Body of pancreas (tissue), 4 donors: Measurements from ENCODE around the gene INO80C. TPM values are rescaled to one million over a fixed set of nuclear protein-coding genes. Genes with fewer than 3 reads are reported as not detected.
"Not testable (repeated sequence)": the region's sequence is repeated elsewhere in the genome, so short reads cannot be mapped to it uniquely, and the experiment has no call there.

ENCODE experiments used
- ATAC-seq: fragments of 150-250 bp; one replicate; pipeline ENCODE4 v1.9.1; 2016
- DNase-seq, 4 donors: peaks; one replicate each; pipeline ENCODE4 v3.0.0-alpha.2; 2019
- H3K27ac ChIP-seq, 4 donors: fragments of 200-600 bp; sonication (generic); 1 replicate in 3 of 4; 2 replicates in 1 of 4; pipeline versions ENCODE4 v1.5.1 to v1.6.1; 2016 to 2019; ENCODE audit warnings: mild to moderate bottlenecking in 1 of 4, mixed read lengths in 1 of 4, moderate library complexity in 1 of 4
- H3K27me3 ChIP-seq, 2 donors: fragments of 200-600 bp; sonication (generic); one replicate each; pipeline ENCODE4 v1.6.0; 2016; ENCODE audit warnings: mild to moderate bottlenecking in 1 of 2
- H3K36me3 ChIP-seq, 2 donors: fragments of 200-600 bp; sonication (generic); replicated peaks in 1 of 2; 2 replicates each; pipeline ENCODE4 v1.5.1; 2016; ENCODE audit warnings: low read depth in 2 of 2; ENCODE audit not compliant: insufficient read depth in 1 of 2
- H3K4me1 ChIP-seq: fragments of 200-600 bp; sonication (generic); one replicate; pipeline ENCODE4 v1.6.0; 2016
- H3K4me3 ChIP-seq, 2 donors: fragments of 200-600 bp; sonication (generic); 1 replicate in 1 of 2; 2 replicates in 1 of 2; pipeline ENCODE4 v1.5.1; 2016 to 2019
- H3K9me3 ChIP-seq, 3 donors: fragments of 200-600 bp; sonication (generic); 1 replicate in 2 of 3; 2 replicates in 1 of 3; pipeline ENCODE4 v1.5.1; 2016
- POLR2A ChIP-seq, 3 donors: fragments of 450-650 bp; IDR thresholded peaks; one replicate each; pipeline ENCODE4 v1.6.1; 2016; ENCODE audit warnings: antibody characterized with exemption in 3 of 3, mild to moderate bottlenecking in 2 of 3
- WGBS, 2 donors: methylation state at CpG; one replicate each; pipeline ENCODE4 v1.1.5; 2017; 5-methylcytosine and 5-hydroxymethylcytosine counted together
- intact Hi-C: fragments of 100-400 bp; cut with DNase I; formaldehyde crosslinking; loops from one replicate; pipeline ENCODE4 v1.15.1; 2023
- total RNA-seq, 2 donors: library from RNA; depleted of rRNA; stranded (reverse); fragments of >200 nt; gene quantifications; one replicate each; pipeline ENCODE4 v1.1.0, GENCODE V29; 2016
- TF ChIP-seq, protein P1 (sequence below), 7 experiments: fragments of 450-650 bp in 4 of 7; fragments of 200-600 bp in 3 of 7; sonication (generic) in 3 of 7; IDR thresholded peaks; one replicate each; pipeline ENCODE4 v1.5.1; 2016 to 2019; ENCODE audit warnings: antibody characterized with exemption in 7 of 7

The INO80C gene
- total RNA-seq, 2 donors from 2014 or later, result 1.6 to 10.4 TPM

DNA sequence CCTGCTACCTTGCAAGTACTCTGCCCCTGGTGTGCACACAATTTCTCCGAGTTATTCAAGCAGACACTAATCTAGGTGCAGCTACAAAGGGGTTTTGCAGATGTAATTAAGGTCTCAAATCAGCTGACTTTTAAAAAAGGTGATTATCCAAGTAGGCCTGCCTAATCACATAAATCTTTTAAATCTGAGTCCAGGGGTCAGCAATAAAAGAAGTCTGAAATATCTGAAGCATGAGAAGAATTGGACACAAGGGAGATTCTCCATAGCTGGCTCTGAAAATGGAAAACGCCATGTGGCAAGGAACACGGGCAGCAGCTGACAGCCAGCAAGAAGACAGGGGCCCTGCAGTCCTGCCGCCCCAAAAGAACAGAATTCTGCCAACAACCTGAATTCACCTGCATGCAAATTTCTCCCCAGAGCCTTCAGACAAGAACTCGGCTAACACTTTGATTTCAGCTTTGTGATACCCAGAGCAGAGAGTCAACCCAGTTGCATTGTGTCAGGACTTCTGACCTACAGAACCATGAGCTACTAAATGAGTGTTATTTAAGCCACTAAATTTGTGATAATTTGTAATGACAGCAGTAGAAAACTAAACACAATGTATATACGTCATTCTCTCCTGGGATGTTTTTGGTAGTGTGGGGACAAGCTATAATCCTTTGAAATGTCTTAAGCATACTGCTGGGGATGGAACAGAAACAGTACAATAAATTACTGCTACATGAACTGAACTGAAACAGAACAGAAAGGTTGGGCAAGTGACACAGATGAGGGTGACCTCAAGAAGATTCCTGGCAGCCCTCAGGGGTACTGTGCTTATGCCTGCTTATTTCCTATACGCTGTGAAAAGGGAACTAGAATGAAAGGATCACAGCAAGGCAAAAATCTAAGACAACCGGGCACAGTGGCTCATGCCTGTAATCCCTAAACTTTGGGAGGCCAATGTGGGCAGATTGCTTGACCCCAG is 3.2 kb downstream of the INO80C start:
- DNase-seq (no peak), ATAC-seq (no peak)
- H3K9me3 ChIP-seq, result no peaks in the 10 kb centered on the region
- peaks cover 21% of the 10 kb centered on the region for H3K4me1 ChIP-seq
- intact Hi-C loops, result no loop called here
- no peaks in the 10 kb centered on the region for H3K27me3 ChIP-seq
- H3K36me3 ChIP-seq, result no peaks in the 10 kb centered on the region
- 74 to 86% methylated on average over 7 to 8 of the region's 8 CpGs for WGBS, 2 donors
- no peak overlapping the region for H3K27ac ChIP-seq
- H3K4me3 ChIP-seq, result no peak overlapping the region
- TF ChIP-seq, protein P1, sequence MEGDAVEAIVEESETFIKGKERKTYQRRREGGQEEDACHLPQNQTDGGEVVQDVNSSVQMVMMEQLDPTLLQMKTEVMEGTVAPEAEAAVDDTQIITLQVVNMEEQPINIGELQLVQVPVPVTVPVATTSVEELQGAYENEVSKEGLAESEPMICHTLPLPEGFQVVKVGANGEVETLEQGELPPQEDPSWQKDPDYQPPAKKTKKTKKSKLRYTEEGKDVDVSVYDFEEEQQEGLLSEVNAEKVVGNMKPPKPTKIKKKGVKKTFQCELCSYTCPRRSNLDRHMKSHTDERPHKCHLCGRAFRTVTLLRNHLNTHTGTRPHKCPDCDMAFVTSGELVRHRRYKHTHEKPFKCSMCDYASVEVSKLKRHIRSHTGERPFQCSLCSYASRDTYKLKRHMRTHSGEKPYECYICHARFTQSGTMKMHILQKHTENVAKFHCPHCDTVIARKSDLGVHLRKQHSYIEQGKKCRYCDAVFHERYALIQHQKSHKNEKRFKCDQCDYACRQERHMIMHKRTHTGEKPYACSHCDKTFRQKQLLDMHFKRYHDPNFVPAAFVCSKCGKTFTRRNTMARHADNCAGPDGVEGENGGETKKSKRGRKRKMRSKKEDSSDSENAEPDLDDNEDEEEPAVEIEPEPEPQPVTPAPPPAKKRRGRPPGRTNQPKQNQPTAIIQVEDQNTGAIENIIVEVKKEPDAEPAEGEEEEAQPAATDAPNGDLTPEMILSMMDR (IDR thresholded peaks at IDR 0.05), result no peak
- no peak for TF ChIP-seq POLR2A (IDR thresholded peaks at IDR 0.05)

DNA sequence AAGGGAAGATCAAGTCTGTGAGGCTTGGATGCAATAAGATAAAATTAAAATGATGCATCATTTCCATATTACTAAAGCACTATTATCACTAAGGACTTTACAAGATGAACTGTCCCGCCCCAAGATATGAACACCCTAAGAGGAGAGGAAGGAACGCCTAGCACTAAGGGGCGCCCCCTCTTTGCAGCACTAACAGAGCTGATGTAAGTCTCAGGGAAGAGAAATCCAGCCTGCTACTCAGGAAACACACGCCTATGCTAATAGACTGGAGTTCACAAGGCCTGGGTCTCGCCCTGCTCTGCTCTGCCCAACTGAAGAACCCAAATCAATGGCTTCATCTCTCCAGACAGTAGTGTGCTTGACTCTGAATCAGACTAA is 6.1 kb downstream of the INO80C start:
- H3K4me1 ChIP-seq, result peaks cover 11% of the 10 kb centered on the region
- H3K36me3 ChIP-seq, result no peaks in the 10 kb centered on the region
- H3K27ac ChIP-seq, result no peak overlapping the region
- ATAC-seq, result no peak
- H3K27me3 ChIP-seq, result no peaks in the 10 kb centered on the region
- H3K4me3 ChIP-seq, result no peak overlapping the region
- no peak for DNase-seq
- TF ChIP-seq, protein P1 (IDR thresholded peaks at IDR 0.05), result no peak
- no peak for TF ChIP-seq POLR2A (IDR thresholded peaks at IDR 0.05)
- intact Hi-C loops, result no loop called here
- no peaks in the 10 kb centered on the region for H3K9me3 ChIP-seq
- WGBS, 2 donors, result 76 to 89% methylated on average over 5 of the region's 5 CpGs

DNA sequence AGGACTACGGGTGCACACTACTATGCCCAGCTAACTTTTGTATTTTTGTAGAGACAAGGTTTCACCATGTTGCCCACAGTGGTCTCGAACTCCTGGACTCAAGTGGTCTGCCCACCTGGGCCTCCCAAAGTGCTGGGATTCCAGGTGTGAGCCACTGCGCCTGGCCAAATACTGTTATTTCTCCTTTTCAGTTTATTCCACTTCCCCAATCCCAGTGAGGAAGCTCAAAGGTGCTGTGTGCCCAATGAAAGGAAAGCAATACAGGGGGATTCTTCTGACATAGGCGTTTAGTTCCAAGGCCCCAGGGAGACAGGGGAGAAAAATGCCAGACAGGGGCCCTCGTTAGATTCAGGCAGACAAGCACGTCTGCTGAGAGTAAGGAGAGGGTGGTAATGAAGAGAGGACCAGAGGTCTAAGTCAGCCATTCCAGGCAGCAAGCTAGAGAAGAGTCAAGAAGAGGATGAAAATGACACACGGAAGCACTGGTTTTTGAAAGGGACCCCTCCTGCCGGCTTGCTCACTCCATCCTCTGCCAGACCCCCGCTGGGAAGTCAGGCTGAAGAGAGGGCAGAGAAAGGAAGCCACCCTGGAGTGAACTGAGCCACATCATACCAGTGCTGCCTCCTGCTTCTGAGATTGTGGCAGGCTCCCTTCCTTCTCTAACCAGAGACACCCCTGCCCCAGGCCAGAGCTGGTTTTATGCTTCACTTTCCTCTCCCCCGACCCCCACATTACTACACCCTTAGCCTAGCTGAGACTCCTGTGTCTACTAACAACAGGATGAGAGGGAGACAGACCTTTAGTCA is 6.7 kb downstream of the INO80C start:
- Histone ChIP-seq H3K4me3 (no peak overlapping the region), H3K27me3 (no peaks in the 10 kb centered on the region), H3K9me3 (no peaks in the 10 kb centered on the region), H3K4me1 (peaks cover 6% of the 10 kb centered on the region), H3K36me3 (no peaks in the 10 kb centered on the region), H3K27ac (no peak overlapping the region)
- ATAC-seq, result no peak
- intact Hi-C loops, result no loop called here
- DNase-seq, result no peak
- TF ChIP-seq POLR2A (IDR thresholded peaks at IDR 0.05), result no peak
- TF ChIP-seq, protein P1 (IDR thresholded peaks at IDR 0.05), result no peak
- WGBS, 2 donors, result 61 to 71% methylated on average over 10 of the region's 10 CpGs

DNA sequence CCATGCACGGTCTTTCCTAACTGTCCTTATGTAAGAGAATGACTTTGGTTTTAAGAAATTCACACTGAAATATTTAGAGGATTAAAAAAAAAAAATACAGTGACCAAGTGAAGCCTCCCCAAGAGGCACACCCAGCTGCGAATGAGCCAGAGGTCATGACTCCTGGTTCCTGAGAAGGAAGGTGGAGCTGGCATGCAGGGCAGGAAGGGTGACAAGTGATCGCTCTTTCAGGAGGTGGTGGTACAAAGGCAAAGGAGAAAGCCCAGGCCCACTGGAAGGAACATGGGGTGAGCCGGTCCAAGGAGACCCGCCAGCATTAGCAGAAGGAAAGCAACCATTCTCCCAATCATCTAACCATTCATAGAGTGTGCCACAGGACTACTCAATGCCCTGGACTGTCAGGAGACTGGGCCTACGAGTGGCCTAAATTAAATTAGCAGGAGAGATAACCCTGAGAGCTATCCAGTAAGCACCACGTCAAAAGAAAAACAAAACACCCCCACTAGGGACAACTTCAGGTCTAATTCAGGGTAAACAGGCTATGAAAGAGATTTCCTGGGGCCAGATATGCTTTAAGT is 7.8 kb downstream of the INO80C start:
- Histone ChIP-seq H3K9me3 (no peaks in the 10 kb centered on the region), H3K27ac (no peak overlapping the region), H3K4me1 (no peaks in the 10 kb centered on the region), H3K27me3 (no peaks in the 10 kb centered on the region), H3K36me3 (no peaks in the 10 kb centered on the region), H3K4me3 (no peak overlapping the region)
- TF ChIP-seq, protein P1 (IDR thresholded peaks at IDR 0.05), result no peak
- ATAC-seq, result no peak
- intact Hi-C loops, result loop anchor here (10.0 kb wide), 1 partner anchor 105 kb away; no protein-coding TSS in a partner anchor
- no peak for DNase-seq
- WGBS, 2 donors, result 81 to 87% methylated on average over 7 of the region's 7 CpGs

DNA sequence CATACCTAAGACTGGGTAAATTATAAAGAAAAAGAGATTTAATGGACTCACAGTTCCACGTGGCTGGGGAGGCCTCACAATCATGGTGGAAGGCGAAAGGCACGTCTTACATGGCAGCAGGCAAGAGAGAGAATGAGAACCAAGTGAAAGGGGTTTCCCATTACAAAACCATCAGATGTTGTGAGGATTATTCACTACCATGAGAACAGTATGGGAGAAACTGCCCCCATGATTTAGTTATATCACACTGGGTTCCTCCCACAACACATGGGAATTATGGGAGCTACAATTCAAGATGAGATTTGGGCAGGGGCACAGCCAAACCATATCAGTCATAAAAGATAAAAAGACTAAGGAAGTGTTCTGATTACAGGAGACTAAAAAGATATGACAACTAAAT is 8.5 kb downstream of the INO80C start:
- not testable (repeated sequence) for ATAC-seq, H3K9me3 ChIP-seq, H3K4me1 ChIP-seq, H3K27ac ChIP-seq, H3K4me3 ChIP-seq, H3K36me3 ChIP-seq, H3K27me3 ChIP-seq, DNase-seq
- intact Hi-C loops, result loop anchor here (10.0 kb wide), 1 partner anchor 106 kb away; no protein-coding TSS in a partner anchor
- WGBS, 2 donors, result 93 to 94% methylated on average over 3 of the region's 3 CpGs

DNA sequence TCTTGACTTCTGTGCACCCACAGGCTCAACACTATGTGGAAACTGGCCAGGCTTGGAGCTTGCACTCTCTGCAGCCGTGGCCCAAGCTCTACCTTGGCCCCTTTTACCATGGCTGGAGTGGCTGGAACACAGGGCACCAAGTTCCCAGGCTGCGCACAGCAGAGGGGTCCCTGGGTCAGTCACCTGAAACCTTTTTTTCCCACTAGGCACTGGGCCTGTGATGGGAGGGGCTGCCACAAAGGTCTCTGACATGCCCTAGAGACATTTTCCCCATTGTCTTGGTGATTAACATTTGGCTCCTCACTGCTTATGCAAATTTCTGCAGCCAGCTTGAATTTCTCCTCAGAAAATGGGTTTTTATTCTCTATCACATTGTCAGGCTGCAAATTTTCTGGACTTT is 9.4 kb downstream of the INO80C start:
- H3K27me3 ChIP-seq, H3K36me3 ChIP-seq, ATAC-seq, H3K4me1 ChIP-seq, DNase-seq, H3K9me3 ChIP-seq, H3K27ac ChIP-seq, H3K4me3 ChIP-seq: not testable (repeated sequence)
- intact Hi-C loops, result loop anchor here (10.0 kb wide), 1 partner anchor 106 kb away; no protein-coding TSS in a partner anchor
- WGBS, 2 donors, result 100% methylated on average over 1 to 2 of the region's 2 CpGs

DNA sequence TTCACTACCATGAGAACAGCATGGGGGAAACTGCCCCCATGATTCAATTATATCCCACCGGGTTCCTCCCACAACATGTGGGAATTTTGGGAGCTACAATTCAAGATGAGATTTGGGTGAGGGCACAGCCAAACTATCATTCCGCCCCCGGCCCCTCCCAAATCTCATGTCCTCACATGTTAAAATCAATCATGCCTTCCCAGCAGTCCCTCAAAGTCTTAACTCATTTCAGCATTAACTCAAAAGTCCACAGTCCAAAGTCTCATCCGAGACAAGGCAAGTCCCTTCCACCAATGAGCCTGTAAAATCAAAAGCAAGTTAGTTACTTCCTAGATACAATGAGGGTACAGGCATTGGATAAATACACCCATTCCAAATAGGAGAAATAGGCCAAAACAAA is 10.2 kb downstream of the INO80C start:
- H3K27me3 ChIP-seq, DNase-seq: not testable (repeated sequence)

More for the DNA sequence above, 10.2 kb downstream of the INO80C start:
- ATAC-seq, H3K9me3 ChIP-seq, H3K36me3 ChIP-seq, H3K4me3 ChIP-seq, H3K27ac ChIP-seq, H3K4me1 ChIP-seq: not testable (repeated sequence)
- intact Hi-C loops, result loop anchor here (10.0 kb wide), 1 partner anchor 107 kb away; no protein-coding TSS in a partner anchor
- WGBS, 2 donors, result 95 to 99% methylated on average over 4 of the region's 4 CpGs
